Endodermal cell (in vitro differentiated cells): Measurements from ENCODE around the gene SMURF1. TPM values are rescaled to one million over a fixed set of nuclear protein-coding genes. Genes with fewer than 3 reads are reported as not detected.

Source experiments
- DNase-seq: peaks from one replicate; pipeline ENCODE4 v3.0.0-alpha.2; 2017
- H3K27ac ChIP-seq: 2 replicates; pipeline ENCODE4 v1.5.1; 2013; ENCODE audit warnings: mild to moderate bottlenecking, low read depth, low read length, moderate library complexity
- H3K27me3 ChIP-seq: 2 replicates; pipeline ENCODE4 v1.6.1; 2013; ENCODE audit warnings: mild to moderate bottlenecking, low read length, moderate library complexity; ENCODE audit not compliant: insufficient read depth, control insufficient read depth, poor library complexity, severe bottlenecking
- H3K36me3 ChIP-seq: 2 replicates; pipeline ENCODE4 v1.7.0; 2013; ENCODE audit warnings: mild to moderate bottlenecking, low read length, moderate library complexity; ENCODE audit not compliant: control insufficient read depth, insufficient read depth
- H3K4me1 ChIP-seq: one replicate; pipeline ENCODE4 v1.7.0; 2013; ENCODE audit warnings: low read length; ENCODE audit not compliant: control insufficient read depth, insufficient read depth
- H3K4me3 ChIP-seq: 2 replicates; pipeline ENCODE4 v1.5.1; 2013; ENCODE audit warnings: mild to moderate bottlenecking, low read length, moderate library complexity
- H3K9ac ChIP-seq: 2 replicates; pipeline ENCODE4 v1.6.1; 2013; ENCODE audit warnings: mild to moderate bottlenecking, low read length, moderate library complexity; ENCODE audit not compliant: poor library complexity, severe bottlenecking; ENCODE audit errors: extremely low read depth
- H3K9me3 ChIP-seq: 2 replicates; pipeline ENCODE4 v1.6.1; 2013; ENCODE audit warnings: mild to moderate bottlenecking, low read length, moderate library complexity; ENCODE audit not compliant: control insufficient read depth
- H3K27ac Mint-ChIP-seq: 2 replicates; pipeline ENCODE4 v1.8.0; 2020; ENCODE audit warnings: mixed read lengths
- H3K27me3 Mint-ChIP-seq: 2 replicates; pipeline ENCODE4 v1.8.0; 2021; ENCODE audit warnings: mild to moderate bottlenecking, mixed read lengths; ENCODE audit not compliant: insufficient read depth
- H3K36me3 Mint-ChIP-seq: 2 replicates; pipeline ENCODE4 v1.8.0; 2020; ENCODE audit warnings: low read depth, mixed read lengths
- H3K4me1 Mint-ChIP-seq: 2 replicates; pipeline ENCODE4 v1.8.0; 2020; ENCODE audit warnings: mixed read lengths
- H3K4me3 Mint-ChIP-seq: 2 replicates; pipeline ENCODE4 v1.8.0; 2020; ENCODE audit warnings: mild to moderate bottlenecking, moderate library complexity, mixed read lengths
- H3K9me3 Mint-ChIP-seq: 2 replicates; pipeline ENCODE4 v1.8.0; 2020; ENCODE audit warnings: mild to moderate bottlenecking, mixed read lengths
- CTCF ChIP-seq: fragments of 200-600 bp; sonication (generic); conservative IDR thresholded peaks from 2 replicates; pipeline ENCODE4 v1.5.0; 2021; ENCODE audit warnings: antibody characterized with exemption, mild to moderate bottlenecking
- WGBS, 2 experiments: methylation state at CpG; one replicate each; pipeline versions ENCODE4 v1.1.5 to v1.1.7; 2013; ENCODE audit warnings: missing lambda C conversion rate in 2 of 2, mixed read lengths in 1 of 2; ENCODE audit not compliant: insufficient coverage in 1 of 2, insufficient read length in 1 of 2; 5-methylcytosine and 5-hydroxymethylcytosine counted together
- total RNA-seq, 2 donors: library from RNA; stranded (reverse); fragmentation: NEBNext Ultra II Directional in 1 of 2; extraction: Animal tissue kit (Norgen Biotek cat#: 25700) in 1 of 2; gene quantifications; 2 replicates in 1 of 2; 3 replicates in 1 of 2; pipeline ENCODE4 v1.2.1, GENCODE V29; 2021

The SMURF1 gene
- total RNA-seq, 2 donors from 2014 or later, result 31.6 to 38.1 TPM

DNA sequence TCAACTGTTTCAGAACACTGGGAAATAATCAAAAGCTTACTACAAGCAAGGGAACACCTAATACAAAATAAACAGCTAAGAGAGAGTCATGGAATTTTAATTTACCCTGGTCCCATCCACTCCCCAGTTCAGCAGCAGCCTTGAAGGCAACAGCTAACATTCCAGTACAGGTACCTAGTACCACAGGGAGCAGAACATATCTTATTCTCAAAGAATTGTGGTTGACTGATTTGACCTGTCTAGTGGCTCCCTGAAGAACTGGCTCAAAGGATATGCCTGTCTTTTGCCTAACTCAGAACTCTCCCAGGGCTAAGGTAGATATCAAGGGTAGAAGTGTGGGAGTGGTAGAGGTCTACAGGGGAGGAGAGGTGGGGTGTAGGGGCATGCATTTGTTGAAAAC lies 32.3 kb downstream of the SMURF1 start:
- Mint-ChIP-seq H3K27ac (peak overlapping the region; percentile 42), H3K4me3 (no peak overlapping the region), H3K36me3 (peaks cover 12% of the 10 kb centered on the region), H3K9me3 (peaks cover 2% of the 10 kb centered on the region), H3K27me3 (no peaks in the 10 kb centered on the region), H3K4me1 (peaks cover 37% of the 10 kb centered on the region)
- no peak for TF ChIP-seq CTCF
- no peak overlapping the region for H3K27ac ChIP-seq
- peaks cover 13% of the 10 kb centered on the region for H3K9me3 ChIP-seq
- no peak overlapping the region for H3K9ac ChIP-seq
- DNase-seq, result no peak
- H3K36me3 ChIP-seq, result no peaks in the 10 kb centered on the region
- no peak overlapping the region for H3K4me3 ChIP-seq
- H3K4me1 ChIP-seq, result peaks cover 3% of the 10 kb centered on the region
- no peaks in the 10 kb centered on the region for H3K27me3 ChIP-seq

GRCh38 chr7:99109108-99110051 lies 34.5 kb downstream of the SMURF1 start:
- H3K9me3 ChIP-seq, result peaks cover 3% of the 10 kb centered on the region
- Mint-ChIP-seq H3K4me3 (no peak overlapping the region), H3K4me1 (peaks cover 47% of the 10 kb centered on the region), H3K36me3 (peaks cover 9% of the 10 kb centered on the region), H3K9me3 (no peaks in the 10 kb centered on the region), H3K27me3 (no peaks in the 10 kb centered on the region), H3K27ac (peak overlapping the region; percentile 67)
- H3K9ac ChIP-seq, result no peak overlapping the region
- whole genome bisulfite sequencing, 2 experiments, result 89 to 96% methylated on average over 5 to 8 of the region's 10 CpGs
- no peak for DNase-seq
- H3K36me3 ChIP-seq, result no peaks in the 10 kb centered on the region
- peaks cover 4% of the 10 kb centered on the region for H3K4me1 ChIP-seq
- H3K4me3 ChIP-seq, result no peak overlapping the region
- TF ChIP-seq CTCF, result no peak
- no peaks in the 10 kb centered on the region for H3K27me3 ChIP-seq
- H3K27ac ChIP-seq, result no peak overlapping the region

DNA sequence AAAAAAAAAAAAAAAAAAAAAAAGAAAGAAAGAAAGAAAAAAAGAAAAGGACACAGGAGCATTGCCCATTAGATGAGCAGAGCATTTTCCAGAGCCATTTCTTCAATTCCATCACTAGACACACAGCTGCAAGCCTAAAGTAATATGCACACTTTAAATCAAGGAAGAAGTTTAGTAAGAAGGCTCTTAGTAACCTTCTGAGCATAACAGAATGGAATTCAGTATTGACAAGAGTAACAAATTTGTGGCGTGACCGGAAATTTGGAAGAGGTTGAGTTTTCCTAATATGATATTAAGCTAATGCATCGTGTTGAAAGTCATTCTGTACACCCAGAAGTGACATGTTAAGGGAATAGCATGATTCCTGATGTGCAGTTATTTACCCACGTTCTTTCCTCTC lies 35.3 kb downstream of the SMURF1 start:
- Histone ChIP-seq H3K36me3 (no peaks in the 10 kb centered on the region), H3K4me3 (no peak overlapping the region), H3K27ac (no peak overlapping the region), H3K4me1 (peaks cover 4% of the 10 kb centered on the region), H3K9me3 (no peaks in the 10 kb centered on the region), H3K27me3 (no peaks in the 10 kb centered on the region), H3K9ac (no peak overlapping the region)
- TF ChIP-seq CTCF, result no peak
- no peak for DNase-seq
- no peak overlapping the region for H3K4me3 Mint-ChIP-seq
- H3K36me3 Mint-ChIP-seq, result peaks cover 9% of the 10 kb centered on the region
- H3K4me1 Mint-ChIP-seq, result peaks cover 47% of the 10 kb centered on the region
- no peaks in the 10 kb centered on the region for H3K9me3 Mint-ChIP-seq
- H3K27ac Mint-ChIP-seq, result no peak overlapping the region
- no peaks in the 10 kb centered on the region for H3K27me3 Mint-ChIP-seq
- WGBS, 2 experiments, result 93 to 97% methylated on average over 4 of the region's 4 CpGs
